Measurements from ENCODE around the gene JAKMIP3. TPM values are rescaled to one million over a fixed set of nuclear protein-coding genes. Genes with fewer than 3 reads are reported as not detected.

Gene JAKMIP3
- total and polyA plus RNA-seq, 10 of the 15 experiments (the other 5 are each of a cell fraction or from before 2014, with no cell fraction given): 0.01 TPM; not detected in 7

DNA sequence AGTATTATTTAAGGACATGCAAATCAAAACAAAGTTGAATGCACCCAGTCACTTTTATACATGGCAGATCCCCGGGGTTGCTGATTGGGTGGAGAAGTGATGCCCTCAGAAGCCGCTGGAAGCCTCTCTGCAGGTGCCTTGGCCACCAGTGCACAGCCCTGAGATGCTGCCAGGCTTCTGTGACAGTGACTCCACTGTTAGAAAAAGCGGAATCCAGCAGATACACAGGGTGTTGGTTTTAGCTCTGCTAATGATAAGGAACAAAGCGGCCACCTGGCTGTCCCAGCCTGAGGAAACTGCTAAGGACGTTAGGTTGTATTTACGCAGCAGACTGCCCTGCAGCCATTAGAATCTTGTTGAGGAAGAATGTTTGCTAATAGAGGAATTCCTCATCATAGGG, 47.5 kb downstream of the JAKMIP3 start:
- Histone ChIP-seq H3K4me3 (no peak overlapping the region), H3K9me3 (replicated peaks; ENCODE audit: control insufficient read depth, insufficient read depth, low read length) (no peaks in the 10 kb centered on the region), H3K36me3 (ENCODE audit: control insufficient read depth in 2 of 2, insufficient read depth in 2 of 2, low read length in 1 of 2) (no peaks in the 10 kb centered on the region), H3K9ac (ENCODE audit: control insufficient read depth, insufficient read depth, low read length) (no peak overlapping the region), H4K20me1 (ENCODE audit: control insufficient read depth, insufficient read depth) (no peaks in the 10 kb centered on the region), H3K4me2 (ENCODE audit: control insufficient read depth, insufficient read depth) (no peak overlapping the region), H3K79me2 (ENCODE audit: control insufficient read depth, insufficient read depth, low read length) (no peaks in the 10 kb centered on the region), H3K27me3 (replicated peaks in 1 of 2; ENCODE audit: control insufficient read depth in 2 of 2, insufficient read depth in 2 of 2, low read length in 1 of 2) (no peaks in the 10 kb centered on the region), H3K4me1 (ENCODE audit: control insufficient read depth, insufficient read depth, low read length) (no peaks in the 10 kb centered on the region), H2AFZ (ENCODE audit: control insufficient read depth, low read depth, low read length) (no peak overlapping the region), H3K27ac (ENCODE audit: control insufficient read depth, insufficient read depth) (no peak overlapping the region)
- intact Hi-C loops (cut with micrococcal nuclease; ENCODE audit: unreplicated experiment): no loop called here
- in situ Hi-C loops (cut with MboI): no loop called here
- ChIA-PET SMC1A (ENCODE audit: uncharacterized antibody, unreplicated experiment) (no interaction called here), RAD21 (ENCODE audit: unreplicated experiment) (no interaction called here), POLR2A (no interaction called here), CTCF (no interaction called here)
- DNase-seq (ENCODE audit: low read depth, low spot score) (no peak), ATAC-seq (no peak), FAIRE-seq (no peak)
- no peak for TF ChIP-seq CBFB (IDR thresholded peaks at IDR 0.05; ENCODE audit: low read depth)
- TF ChIP-seq PAX8 (IDR thresholded peaks at IDR 0.05): no peak
- TF ChIP-seq NFYA (IDR thresholded peaks at IDR 0.05; ENCODE audit: borderline replicate concordance, low read depth, low read length): no peak
- TF ChIP-seq CREB1 (IDR thresholded peaks at IDR 0.05; ENCODE audit: low read depth): no peak
- no peak for TF ChIP-seq POLR2AphosphoS2 (IDR thresholded peaks at IDR 0.05; ENCODE audit: low read depth, low read length)
- TF ChIP-seq RFX5 (IDR thresholded peaks at IDR 0.05; ENCODE audit: low read depth, low read length): no peak
- TF ChIP-seq CHD4 (IDR thresholded peaks at IDR 0.05): no peak
- TF ChIP-seq, protein P1, sequence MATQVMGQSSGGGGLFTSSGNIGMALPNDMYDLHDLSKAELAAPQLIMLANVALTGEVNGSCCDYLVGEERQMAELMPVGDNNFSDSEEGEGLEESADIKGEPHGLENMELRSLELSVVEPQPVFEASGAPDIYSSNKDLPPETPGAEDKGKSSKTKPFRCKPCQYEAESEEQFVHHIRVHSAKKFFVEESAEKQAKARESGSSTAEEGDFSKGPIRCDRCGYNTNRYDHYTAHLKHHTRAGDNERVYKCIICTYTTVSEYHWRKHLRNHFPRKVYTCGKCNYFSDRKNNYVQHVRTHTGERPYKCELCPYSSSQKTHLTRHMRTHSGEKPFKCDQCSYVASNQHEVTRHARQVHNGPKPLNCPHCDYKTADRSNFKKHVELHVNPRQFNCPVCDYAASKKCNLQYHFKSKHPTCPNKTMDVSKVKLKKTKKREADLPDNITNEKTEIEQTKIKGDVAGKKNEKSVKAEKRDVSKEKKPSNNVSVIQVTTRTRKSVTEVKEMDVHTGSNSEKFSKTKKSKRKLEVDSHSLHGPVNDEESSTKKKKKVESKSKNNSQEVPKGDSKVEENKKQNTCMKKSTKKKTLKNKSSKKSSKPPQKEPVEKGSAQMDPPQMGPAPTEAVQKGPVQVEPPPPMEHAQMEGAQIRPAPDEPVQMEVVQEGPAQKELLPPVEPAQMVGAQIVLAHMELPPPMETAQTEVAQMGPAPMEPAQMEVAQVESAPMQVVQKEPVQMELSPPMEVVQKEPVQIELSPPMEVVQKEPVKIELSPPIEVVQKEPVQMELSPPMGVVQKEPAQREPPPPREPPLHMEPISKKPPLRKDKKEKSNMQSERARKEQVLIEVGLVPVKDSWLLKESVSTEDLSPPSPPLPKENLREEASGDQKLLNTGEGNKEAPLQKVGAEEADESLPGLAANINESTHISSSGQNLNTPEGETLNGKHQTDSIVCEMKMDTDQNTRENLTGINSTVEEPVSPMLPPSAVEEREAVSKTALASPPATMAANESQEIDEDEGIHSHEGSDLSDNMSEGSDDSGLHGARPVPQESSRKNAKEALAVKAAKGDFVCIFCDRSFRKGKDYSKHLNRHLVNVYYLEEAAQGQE (IDR thresholded peaks at IDR 0.05; ENCODE audit: low read depth, low read length): no peak
- no TSS peak for BruUV-seq (replicated peaks)
- 36% methylated on average over 6 of the region's 6 CpGs for WGBS (ENCODE audit: insufficient coverage, insufficient replicate concordance, low lambda C conversion rate, missing lambda C conversion rate)

Data from GM12878 (cell line).